ENCODE measurements around the gene SAMD11. TPM values are rescaled to one million over a fixed set of nuclear protein-coding genes. Genes with fewer than 3 reads are reported as not detected.

SAMD11 gene
- total RNA-seq, 1 donor from 2014 or later = 2.0 TPM

DNA sequence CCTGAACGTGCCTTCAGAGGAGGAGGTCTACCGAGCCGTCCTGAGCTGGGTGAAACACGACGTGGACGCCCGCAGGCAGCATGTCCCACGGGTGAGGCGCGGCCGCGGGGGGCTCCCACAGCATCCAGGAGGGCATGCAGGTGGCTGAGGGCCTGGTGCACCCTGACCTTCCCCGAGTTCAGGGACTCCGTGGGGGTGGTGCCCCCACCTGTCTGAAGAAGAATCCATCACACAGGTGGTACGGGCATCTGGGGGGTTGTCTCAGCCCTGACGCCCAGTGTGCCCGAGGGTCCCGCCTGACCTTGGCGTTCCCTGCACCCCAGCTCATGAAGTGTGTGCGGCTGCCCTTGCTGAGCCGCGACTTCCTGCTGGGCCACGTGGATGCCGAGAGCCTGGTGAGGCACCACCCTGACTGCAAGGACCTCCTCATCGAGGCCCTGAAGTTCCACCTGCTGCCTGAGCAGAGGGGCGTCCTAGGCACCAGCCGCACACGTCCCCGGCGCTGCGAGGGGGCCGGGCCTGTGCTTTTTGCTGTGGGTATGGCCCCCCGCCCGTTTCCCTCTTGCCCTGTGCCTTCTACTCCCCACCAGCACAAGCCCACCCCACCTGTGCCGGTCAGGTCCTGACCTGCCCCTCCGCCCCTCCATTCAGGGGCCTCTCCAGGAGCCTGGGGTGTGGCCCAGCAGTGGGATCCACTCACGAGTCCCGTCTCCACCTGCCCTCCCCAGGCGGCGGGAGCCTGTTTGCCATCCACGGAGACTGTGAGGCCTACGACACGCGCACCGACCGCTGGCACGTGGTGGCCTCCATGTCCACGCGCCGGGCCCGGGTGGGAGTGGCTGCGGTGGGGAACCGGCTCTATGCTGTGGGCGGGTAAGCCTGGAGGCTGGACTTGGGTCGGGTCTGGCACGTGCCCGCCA lies 38.9 kb downstream of the SAMD11 start:
- DNase-seq (ENCODE audit: extremely low read depth, low read depth, low spot score) = no peak

- DNase-seq (ENCODE audit: extremely low read depth, low read depth, low spot score) = no peak
Measured at GRCh38 chr1:963301-963651, 39.6 kb downstream of the SAMD11 start.

DNA sequence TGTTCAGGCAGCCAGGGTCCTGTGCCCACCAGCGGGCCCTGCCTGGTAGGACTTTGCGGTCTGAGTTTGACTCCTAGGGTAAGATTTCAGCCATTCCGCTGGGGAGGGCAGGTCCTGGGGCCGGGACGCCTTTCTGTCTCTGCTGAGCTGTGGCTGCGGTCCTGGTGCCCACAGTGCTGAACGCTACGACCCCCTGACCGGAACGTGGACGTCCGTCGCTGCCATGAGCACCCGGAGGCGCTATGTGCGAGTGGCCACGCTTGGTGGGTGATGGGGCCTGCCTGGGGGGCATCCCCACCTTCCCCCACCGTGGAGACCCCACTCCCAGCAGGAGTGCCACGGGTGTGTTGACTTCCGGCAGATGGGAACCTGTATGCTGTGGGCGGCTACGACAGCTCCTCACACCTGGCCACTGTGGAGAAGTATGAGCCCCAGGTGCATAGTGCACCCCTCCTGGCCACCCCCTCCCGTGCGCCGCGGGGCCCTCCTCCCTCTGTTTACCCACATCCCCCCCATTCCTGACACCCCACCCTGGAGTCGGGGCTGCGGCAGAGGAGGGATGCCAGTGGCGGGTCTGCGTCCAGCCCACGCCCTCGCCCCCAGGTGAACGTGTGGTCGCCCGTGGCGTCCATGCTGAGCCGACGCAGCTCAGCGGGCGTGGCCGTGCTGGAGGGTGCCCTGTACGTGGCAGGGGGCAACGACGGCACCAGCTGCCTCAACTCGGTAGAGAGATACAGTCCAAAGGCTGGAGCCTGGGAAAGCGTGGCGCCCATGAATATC lies 40.2 kb downstream of the SAMD11 start:
- no peak for DNase-seq (ENCODE audit: extremely low read depth, low read depth, low spot score)

- no peak for DNase-seq (ENCODE audit: extremely low read depth, low read depth, low spot score)
Measured at GRCh38 chr1:964691-965525, 41.2 kb downstream of the SAMD11 start.

GRCh38 chr1:965526-966134 lies 41.9 kb downstream of the SAMD11 start:
- DNase-seq (ENCODE audit: extremely low read depth, low read depth, low spot score) = no peak

GRCh38 chr1:966135-966703 lies 42.5 kb downstream of the SAMD11 start, which contains the start of gene PLEKHN1:
Gene PLEKHN1 (plus strand): TSS chr1:966482. CDS start chr1:966532, 50 bp downstream.
- DNase-seq (ENCODE audit: extremely low read depth, low read depth, low spot score) = no peak

GRCh38 chr1:966704-967300 lies 43.1 kb downstream of the SAMD11 start:
- no peak for DNase-seq (ENCODE audit: extremely low read depth, low read depth, low spot score)

DNA sequence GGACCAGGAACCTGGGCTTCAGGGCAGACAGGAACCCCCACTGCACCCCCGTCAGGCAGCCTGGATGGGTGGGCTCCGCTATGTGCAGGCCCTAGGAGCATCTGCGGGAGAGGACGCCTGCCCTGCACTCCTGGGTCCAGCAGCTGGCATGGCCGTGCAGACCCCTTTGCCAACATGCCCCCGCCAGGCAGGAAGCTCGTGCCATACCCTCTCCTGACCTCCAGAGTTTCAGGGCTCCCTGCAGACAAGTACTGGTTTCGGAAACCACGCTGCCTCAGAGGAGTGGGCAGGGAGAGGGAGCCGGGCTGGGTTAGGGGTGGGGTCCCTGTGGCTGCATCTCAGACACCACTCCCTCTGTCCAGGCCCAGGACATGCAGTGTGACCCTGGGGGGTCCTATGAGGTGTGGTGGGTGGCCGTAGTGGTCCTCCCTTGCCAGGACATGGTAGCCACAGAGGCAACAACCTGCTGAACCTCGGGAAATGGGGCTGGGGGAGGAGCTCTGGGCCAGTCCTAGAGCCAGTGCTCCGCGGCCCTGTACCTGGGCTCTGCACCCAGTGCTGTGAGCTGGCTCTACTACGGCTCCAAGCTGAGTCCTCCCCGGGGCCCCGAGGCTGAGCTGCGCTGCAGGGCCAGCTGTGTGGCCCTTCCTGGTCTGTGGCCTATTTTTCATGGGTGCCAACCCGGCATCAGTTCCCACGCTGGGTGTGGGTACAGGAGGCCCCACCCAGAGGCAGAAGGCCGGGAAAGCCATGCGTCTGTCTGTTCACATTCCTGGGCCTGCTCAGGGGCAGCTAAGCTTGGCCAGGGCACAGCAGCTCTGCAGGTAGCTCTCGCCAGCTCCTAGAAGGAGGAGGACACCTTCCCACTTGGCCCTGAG lies 44.0 kb downstream of the SAMD11 start:
- DNase-seq (ENCODE audit: extremely low read depth, low read depth, low spot score) = no peak

- no peak for DNase-seq (ENCODE audit: extremely low read depth, low read depth, low spot score)
Measured at GRCh38 chr1:969260-969855, 45.6 kb downstream of the SAMD11 start.

GRCh38 chr1:970242-970972 lies 46.7 kb downstream of the SAMD11 start:
- no peak for DNase-seq (ENCODE audit: extremely low read depth, low read depth, low spot score)

DNA sequence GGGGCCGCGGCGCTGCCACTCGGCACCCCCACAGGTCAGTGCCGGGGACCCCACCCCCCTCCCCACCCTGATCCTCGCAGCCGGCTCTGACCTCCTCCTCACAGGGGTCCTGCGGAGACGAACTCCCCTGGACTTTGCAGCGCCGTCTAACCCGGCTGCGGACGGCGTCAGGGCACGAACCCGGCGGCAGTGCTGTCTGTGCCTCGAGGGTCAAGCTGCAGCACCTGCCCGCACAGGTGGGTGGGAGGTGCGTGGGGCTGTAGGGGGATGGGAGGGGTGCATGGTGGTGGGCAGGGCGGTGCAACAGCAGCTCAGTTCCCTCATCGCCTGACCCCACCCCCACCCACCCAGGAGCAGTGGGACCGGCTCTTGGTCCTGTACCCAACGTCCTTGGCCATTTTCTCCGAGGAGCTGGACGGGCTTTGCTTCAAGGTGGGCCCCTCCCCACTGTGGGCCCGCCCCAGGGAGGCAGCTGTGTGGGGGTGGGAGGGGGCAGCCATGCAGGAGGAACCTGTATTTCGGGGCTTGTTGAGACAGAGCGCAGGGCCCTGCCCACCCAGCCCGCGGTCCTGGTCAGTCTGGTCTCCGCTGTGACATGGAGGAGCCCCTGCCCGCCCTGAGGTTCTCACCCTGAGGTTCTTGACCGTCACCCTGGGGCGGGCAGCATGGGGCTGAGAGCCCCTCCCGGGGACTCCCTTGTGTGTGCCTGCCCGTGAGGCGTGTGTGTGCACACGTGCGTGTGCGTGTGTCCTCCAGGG lies 47.4 kb downstream of the SAMD11 start:
- no peak for DNase-seq (ENCODE audit: extremely low read depth, low read depth, low spot score)

- no peak for DNase-seq (ENCODE audit: extremely low read depth, low read depth, low spot score)
Measured at GRCh38 chr1:971751-972506, 48.2 kb downstream of the SAMD11 start.

- DNase-seq (ENCODE audit: extremely low read depth, low read depth, low spot score) = no peak
Measured at GRCh38 chr1:972726-973458, 49.2 kb downstream of the SAMD11 start.

DNA sequence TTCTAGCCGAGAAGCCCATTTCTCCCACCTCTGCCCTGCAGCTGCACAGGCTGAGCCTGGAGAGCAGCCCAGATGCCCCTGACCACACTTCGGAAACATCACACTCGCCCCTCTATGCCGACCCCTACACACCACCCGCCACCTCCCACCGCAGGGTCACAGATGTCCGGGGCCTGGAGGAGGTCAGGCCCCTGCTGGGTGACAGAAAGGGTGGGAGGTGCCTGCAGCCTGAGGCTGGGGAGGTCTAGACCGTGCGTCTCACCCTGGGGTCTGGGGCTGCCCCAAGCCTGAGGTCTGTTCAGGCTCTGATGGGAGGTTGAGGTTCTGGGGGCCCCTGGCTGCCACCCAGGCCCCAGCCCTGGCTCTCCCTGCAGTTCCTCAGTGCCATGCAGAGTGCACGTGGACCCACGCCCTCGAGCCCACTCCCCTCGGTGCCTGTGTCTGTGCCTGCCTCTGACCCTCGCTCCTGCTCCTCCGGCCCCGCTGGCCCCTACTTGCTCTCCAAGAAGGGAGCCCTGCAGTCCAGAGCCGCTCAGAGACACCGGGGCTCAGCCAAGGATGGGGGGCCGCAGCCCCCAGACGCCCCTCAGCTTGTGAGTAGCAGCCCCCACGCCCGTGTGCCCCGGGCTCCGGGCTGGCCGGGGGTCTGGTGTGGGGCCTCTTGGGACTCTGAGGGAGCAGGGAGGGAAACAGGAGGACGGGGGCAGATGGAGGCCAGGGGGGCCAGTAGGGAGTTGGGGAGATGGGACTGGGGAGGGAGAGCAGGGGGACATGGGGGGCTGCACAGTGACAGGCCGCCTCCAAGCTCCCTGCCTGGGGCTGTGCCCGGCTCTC lies 50.0 kb downstream of the SAMD11 start:
- no peak for DNase-seq (ENCODE audit: extremely low read depth, low read depth, low spot score)

- no peak for DNase-seq (ENCODE audit: extremely low read depth, low read depth, low spot score)
Measured at GRCh38 chr1:974293-974640, 50.5 kb downstream of the SAMD11 start.

Data from glomerular endothelial cell (primary cell).